WERI-Rb-1 (cell line): Measurements from ENCODE around the gene NTRK2.

Experiments
- DNase-seq: peaks from one replicate; pipeline ENCODE4 v3.0.0-alpha.2; 2020
- H3K27ac ChIP-seq: fragments of 250-450 bp; sonication (Bioruptor Pico); 2 replicates; pipeline ENCODE4 v1.5.1; 2020; ENCODE audit warnings: mild to moderate bottlenecking, moderate library complexity
- H3K27me3 ChIP-seq: fragments of 250-450 bp; sonication (Bioruptor Pico); 2 replicates; pipeline ENCODE4 v1.5.1; 2021; ENCODE audit warnings: mild to moderate bottlenecking, low read depth, moderate library complexity; ENCODE audit not compliant: insufficient read depth, severe bottlenecking
- H3K36me3 ChIP-seq: fragments of 250-450 bp; sonication (Bioruptor Pico); 2 replicates; pipeline ENCODE4 v1.5.1; 2020; ENCODE audit warnings: mild to moderate bottlenecking, moderate library complexity
- H3K4me3 ChIP-seq: 2 replicates; pipeline ENCODE4 v1.5.1; 2011; ENCODE audit warnings: low read depth, mild to moderate bottlenecking, control low read depth, low read length
- H3K9me3 ChIP-seq: fragments of 250-450 bp; sonication (Bioruptor Pico); 2 replicates; pipeline ENCODE4 v1.5.1; 2021; ENCODE audit warnings: mild to moderate bottlenecking, moderate library complexity; ENCODE audit not compliant: severe bottlenecking
- TF ChIP-seq, protein P1 (sequence below): IDR thresholded peaks from 2 replicates; pipeline ENCODE4 v1.5.1; 2011; ENCODE audit warnings: low read depth, mild to moderate bottlenecking, control low read depth, inconsistent platforms, low read length

Gene NTRK2

DNA sequence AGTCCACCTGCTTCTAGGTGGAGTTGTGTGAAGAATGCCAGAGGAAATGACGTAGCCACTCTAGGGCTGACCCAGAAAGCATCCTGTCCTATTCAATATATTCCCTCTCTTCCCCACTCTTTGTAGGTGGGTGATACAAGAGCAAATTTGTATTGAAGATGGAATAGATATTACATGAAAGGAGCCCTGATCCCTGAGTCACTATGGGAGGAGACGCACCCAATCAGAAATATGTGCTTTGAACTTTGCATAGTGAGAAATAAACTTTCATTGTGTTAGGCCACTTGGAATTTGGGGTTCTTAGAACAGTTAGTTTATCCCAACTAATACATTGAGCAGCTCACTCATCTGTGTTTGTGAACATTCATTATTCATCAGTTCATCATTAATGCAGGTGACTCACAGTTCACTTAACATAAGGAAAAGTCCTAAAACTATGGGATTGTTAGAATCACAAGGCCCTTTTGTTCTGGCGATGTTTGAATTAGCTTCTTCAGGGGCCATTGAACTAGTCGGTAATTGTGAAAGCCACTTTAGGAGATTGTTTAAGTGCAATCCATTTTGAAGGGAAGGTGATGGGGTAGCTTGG lies 26.9 kb upstream of the NTRK2 start:
- TF ChIP-seq, protein P1, sequence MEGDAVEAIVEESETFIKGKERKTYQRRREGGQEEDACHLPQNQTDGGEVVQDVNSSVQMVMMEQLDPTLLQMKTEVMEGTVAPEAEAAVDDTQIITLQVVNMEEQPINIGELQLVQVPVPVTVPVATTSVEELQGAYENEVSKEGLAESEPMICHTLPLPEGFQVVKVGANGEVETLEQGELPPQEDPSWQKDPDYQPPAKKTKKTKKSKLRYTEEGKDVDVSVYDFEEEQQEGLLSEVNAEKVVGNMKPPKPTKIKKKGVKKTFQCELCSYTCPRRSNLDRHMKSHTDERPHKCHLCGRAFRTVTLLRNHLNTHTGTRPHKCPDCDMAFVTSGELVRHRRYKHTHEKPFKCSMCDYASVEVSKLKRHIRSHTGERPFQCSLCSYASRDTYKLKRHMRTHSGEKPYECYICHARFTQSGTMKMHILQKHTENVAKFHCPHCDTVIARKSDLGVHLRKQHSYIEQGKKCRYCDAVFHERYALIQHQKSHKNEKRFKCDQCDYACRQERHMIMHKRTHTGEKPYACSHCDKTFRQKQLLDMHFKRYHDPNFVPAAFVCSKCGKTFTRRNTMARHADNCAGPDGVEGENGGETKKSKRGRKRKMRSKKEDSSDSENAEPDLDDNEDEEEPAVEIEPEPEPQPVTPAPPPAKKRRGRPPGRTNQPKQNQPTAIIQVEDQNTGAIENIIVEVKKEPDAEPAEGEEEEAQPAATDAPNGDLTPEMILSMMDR = no peak
- H3K4me3 ChIP-seq = no peak overlapping the region
- no peaks in the 10 kb centered on the region for H3K9me3 ChIP-seq
- DNase-seq = no peak
- peaks cover 21% of the 10 kb centered on the region for H3K27me3 ChIP-seq
- no peaks in the 10 kb centered on the region for H3K36me3 ChIP-seq
- no peak overlapping the region for H3K27ac ChIP-seq

DNA sequence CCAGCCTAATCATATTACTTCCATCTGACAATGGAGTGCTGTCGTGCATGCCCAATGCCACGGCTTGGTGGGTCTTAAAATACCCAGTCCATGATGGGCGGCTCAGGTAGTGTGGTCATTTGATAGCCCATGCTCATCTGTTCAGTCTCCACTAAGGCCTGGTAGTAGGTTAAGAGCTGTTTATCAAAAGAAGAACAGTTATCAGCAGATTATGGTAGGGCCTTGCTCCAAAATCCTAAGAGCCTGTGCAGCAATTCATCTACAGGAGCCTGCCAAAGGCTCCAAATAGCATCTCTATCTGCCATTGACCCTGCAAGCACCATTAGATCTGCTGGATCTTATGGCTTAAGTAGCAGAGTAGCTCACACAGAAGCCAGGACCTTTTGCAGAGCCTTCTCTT lies 21.8 kb upstream of the NTRK2 start:
- Histone ChIP-seq H3K36me3 (no peaks in the 10 kb centered on the region), H3K9me3 (no peaks in the 10 kb centered on the region), H3K27me3 (peaks cover 23% of the 10 kb centered on the region), H3K27ac (no peak overlapping the region), H3K4me3 (no peak overlapping the region)
- no peak for DNase-seq
- TF ChIP-seq, protein P1 = no peak

DNA sequence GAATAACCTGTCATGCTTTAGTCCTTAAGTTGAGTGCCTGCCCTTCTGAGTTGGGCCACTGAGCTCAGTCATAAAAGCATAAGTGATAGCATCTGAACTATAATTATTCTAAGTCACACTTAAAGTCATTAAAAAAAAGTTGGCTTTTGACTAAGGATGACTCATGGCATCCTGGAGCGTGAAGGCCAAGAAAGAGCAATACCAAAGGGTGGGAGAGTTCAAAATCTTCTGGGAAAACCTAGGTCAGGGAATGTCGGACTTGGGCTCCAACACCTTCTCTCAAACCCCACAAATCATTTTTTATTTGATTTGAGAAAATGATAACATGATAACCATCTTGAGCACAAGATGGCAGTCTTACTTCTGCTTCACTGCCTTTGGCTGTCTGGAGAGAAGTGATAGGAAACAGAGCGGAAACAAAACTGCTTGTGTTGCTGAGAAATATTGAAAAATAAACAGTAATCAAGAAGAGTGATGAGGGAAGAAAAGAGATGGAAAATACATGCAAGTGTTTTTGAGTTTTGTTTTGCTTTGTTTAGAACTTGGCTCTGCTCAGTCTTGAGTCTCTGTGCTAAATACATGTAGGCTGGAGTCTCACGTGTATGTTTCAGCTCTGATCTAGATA lies 16.9 kb upstream of the NTRK2 start:
- TF ChIP-seq, protein P1 = no peak
- Histone ChIP-seq H3K27ac (no peak overlapping the region), H3K9me3 (no peaks in the 10 kb centered on the region), H3K27me3 (peaks cover 49% of the 10 kb centered on the region), H3K36me3 (no peaks in the 10 kb centered on the region), H3K4me3 (no peak overlapping the region)
- no peak for DNase-seq

DNA sequence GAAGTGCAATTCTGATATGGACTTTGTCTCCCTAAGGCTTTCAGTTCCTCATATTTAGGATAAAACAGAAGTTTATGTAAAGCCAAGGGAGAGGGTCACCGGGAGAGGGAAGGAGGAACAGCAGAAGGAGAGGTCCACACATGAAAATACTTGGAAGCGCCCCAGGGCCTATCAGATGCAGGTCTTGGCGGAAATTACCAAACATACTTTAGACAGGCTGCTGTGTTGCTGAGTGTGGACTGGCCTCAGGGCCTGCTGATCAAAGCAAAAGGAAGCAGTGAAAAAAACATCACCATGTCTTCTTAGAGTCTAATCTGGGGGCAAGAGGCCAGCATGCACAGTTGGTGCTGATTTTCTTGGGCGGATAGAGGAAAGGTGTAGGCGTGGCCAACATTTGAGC lies 14.1 kb upstream of the NTRK2 start:
- TF ChIP-seq, protein P1 = no peak
- H3K27ac ChIP-seq = no peak overlapping the region
- DNase-seq = no peak
- peaks cover 68% of the 10 kb centered on the region for H3K27me3 ChIP-seq
- H3K36me3 ChIP-seq = no peaks in the 10 kb centered on the region
- H3K9me3 ChIP-seq = no peaks in the 10 kb centered on the region
- no peak overlapping the region for H3K4me3 ChIP-seq

DNA sequence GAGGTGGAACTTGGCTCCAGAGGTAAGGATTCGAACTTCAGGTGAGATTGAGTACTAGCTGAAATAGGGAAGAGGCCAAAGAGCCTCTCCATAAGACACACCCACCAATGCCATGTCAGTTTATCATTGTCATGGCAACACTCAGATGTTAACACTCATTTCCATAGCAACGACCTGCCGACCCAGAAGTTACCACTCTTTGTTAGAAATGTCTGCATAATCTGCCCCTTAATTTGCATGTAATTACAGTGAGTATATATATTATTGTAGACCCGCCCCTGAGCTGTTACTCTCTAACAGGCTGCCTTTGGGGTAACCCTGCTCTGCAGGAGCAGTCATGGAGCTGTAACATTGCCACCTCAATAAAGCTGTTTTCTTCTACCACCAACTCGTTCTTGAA lies 10.2 kb upstream of the NTRK2 start:
- H3K4me3 ChIP-seq = no peak overlapping the region
- H3K9me3 ChIP-seq = no peaks in the 10 kb centered on the region
- no peak overlapping the region for H3K27ac ChIP-seq
- TF ChIP-seq, protein P1 = no peak
- H3K36me3 ChIP-seq = no peaks in the 10 kb centered on the region
- DNase-seq = no peak
- H3K27me3 ChIP-seq = peaks cover 81% of the 10 kb centered on the region

DNA sequence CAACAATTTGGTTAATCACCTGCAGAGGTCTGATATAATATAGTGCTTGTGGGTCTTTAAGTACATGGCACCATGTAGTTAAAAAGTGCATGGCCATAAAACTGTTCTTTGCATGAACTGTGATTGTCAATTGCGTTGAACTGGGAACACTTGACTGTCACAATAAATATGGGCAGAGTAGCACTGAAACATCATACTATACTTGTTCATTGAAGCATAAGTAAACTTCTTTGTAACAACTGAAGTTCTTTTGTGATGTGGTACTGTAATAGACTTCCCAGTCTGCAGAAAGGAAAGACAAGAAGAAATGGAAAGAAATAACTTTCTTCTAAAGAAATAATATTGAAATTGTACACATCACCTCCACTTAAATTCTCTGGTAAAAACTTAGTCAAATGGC lies 9.8 kb upstream of the NTRK2 start:
- Histone ChIP-seq H3K4me3 (no peak overlapping the region), H3K27me3 (peaks cover 77% of the 10 kb centered on the region), H3K27ac (no peak overlapping the region), H3K36me3 (no peaks in the 10 kb centered on the region), H3K9me3 (no peaks in the 10 kb centered on the region)
- TF ChIP-seq, protein P1 = no peak
- no peak for DNase-seq
